Measurements from ENCODE around the gene BIRC7.
"Not testable (repeated sequence)": the region's sequence is repeated elsewhere in the genome, so short reads cannot be mapped to it uniquely, and the experiment has no call there.

The BIRC7 gene

GRCh38 chr20:63219447-63219821 is 16.3 kb upstream of the BIRC7 start:
- TF ChIP-seq CTCF (IDR thresholded peaks at IDR 0.05; ENCODE audit: low read depth, low read length, missing control alignments): no peak

GRCh38 chr20:63219866-63220521 is 15.7 kb upstream of the BIRC7 start:
- H3K27ac ChIP-seq: no peak overlapping the region
- no peaks in the 10 kb centered on the region for H3K36me3 ChIP-seq (replicated peaks)
- in situ Hi-C loops (cut with HindIII; ENCODE audit: low pct_ligation_motif_present, low sequenced_read_pairs): no loop called here
- H3K4me3 ChIP-seq (ENCODE audit: low read depth, low read length): no peak overlapping the region
- peaks cover 3% of the 10 kb centered on the region for H3K27me3 ChIP-seq (replicated peaks)
- no peak for DNase-seq
- no peak for TF ChIP-seq CTCF (IDR thresholded peaks at IDR 0.05; ENCODE audit: low read depth, low read length, missing control alignments)

More at GRCh38 chr20:63219447-63219821, 16.3 kb upstream of the BIRC7 start:
- in situ Hi-C loops (cut with HindIII; ENCODE audit: low pct_ligation_motif_present, low sequenced_read_pairs): no loop called here
- no peak overlapping the region for H3K27ac ChIP-seq
- no peak overlapping the region for H3K4me3 ChIP-seq (ENCODE audit: low read depth, low read length)
- no peak for DNase-seq
- H3K27me3 ChIP-seq (replicated peaks): peaks cover 3% of the 10 kb centered on the region
- peaks cover under 1% of the 10 kb centered on the region for H3K36me3 ChIP-seq (replicated peaks)

- Histone ChIP-seq H3K27me3 (replicated peaks) (peaks cover 3% of the 10 kb centered on the region), H3K27ac (no peak overlapping the region), H3K4me3 (ENCODE audit: low read depth, low read length) (no peak overlapping the region), H3K36me3 (replicated peaks) (no peaks in the 10 kb centered on the region)
- in situ Hi-C loops (cut with HindIII; ENCODE audit: low pct_ligation_motif_present, low sequenced_read_pairs): no loop called here
- no peak for DNase-seq
- no peak for TF ChIP-seq CTCF (IDR thresholded peaks at IDR 0.05; ENCODE audit: low read depth, low read length, missing control alignments)
Observed at GRCh38 chr20:63220696-63221399, 14.9 kb upstream of the BIRC7 start.

- H3K27me3 ChIP-seq (replicated peaks); H3K36me3 ChIP-seq (replicated peaks); in situ Hi-C loops (cut with HindIII; ENCODE audit: low pct_ligation_motif_present, low sequenced_read_pairs); H3K27ac ChIP-seq; DNase-seq; H3K4me3 ChIP-seq (ENCODE audit: low read depth, low read length): not testable (repeated sequence)
Observed at GRCh38 chr20:63221400-63222053, 14.2 kb upstream of the BIRC7 start.

- Histone ChIP-seq H3K36me3 (replicated peaks) (no peaks in the 10 kb centered on the region), H3K27ac (no peak overlapping the region), H3K27me3 (replicated peaks) (peaks cover 3% of the 10 kb centered on the region), H3K4me3 (ENCODE audit: low read depth, low read length) (no peak overlapping the region)
- in situ Hi-C loops (cut with HindIII; ENCODE audit: low pct_ligation_motif_present, low sequenced_read_pairs): no loop called here
- no peak for TF ChIP-seq CTCF (IDR thresholded peaks at IDR 0.05; ENCODE audit: low read depth, low read length, missing control alignments)
- no peak for DNase-seq
Observed at GRCh38 chr20:63222541-63222940, 13.2 kb upstream of the BIRC7 start.

- no peaks in the 10 kb centered on the region for H3K36me3 ChIP-seq (replicated peaks)
- no peak overlapping the region for H3K27ac ChIP-seq
- in situ Hi-C loops (cut with HindIII; ENCODE audit: low pct_ligation_motif_present, low sequenced_read_pairs): no loop called here
- TF ChIP-seq CTCF (IDR thresholded peaks at IDR 0.05; ENCODE audit: low read depth, low read length, missing control alignments): peak; percentile 88
- peaks cover 3% of the 10 kb centered on the region for H3K27me3 ChIP-seq (replicated peaks)
- no peak overlapping the region for H3K4me3 ChIP-seq (ENCODE audit: low read depth, low read length)
- DNase-seq: no peak
Observed at GRCh38 chr20:63223121-63223825, 12.4 kb upstream of the BIRC7 start.
